Stomach smooth muscle (tissue), 2 donors: Measurements from ENCODE around the gene STOX2.

Experiments used
- H3K27ac ChIP-seq: one replicate; pipeline ENCODE4 v1.7.0; 2013; ENCODE audit warnings: mild to moderate bottlenecking, low read length, inconsistent platforms
- H3K27me3 ChIP-seq, 2 donors: one replicate each; pipeline ENCODE4 v1.7.0; 2013; ENCODE audit warnings: low read length in 2 of 2; ENCODE audit not compliant: insufficient read depth in 2 of 2, control insufficient read depth in 1 of 2
- H3K36me3 ChIP-seq, 2 donors: one replicate each; pipeline ENCODE4 v1.7.0; 2013; ENCODE audit warnings: low read length in 2 of 2; ENCODE audit not compliant: control insufficient read depth in 2 of 2, insufficient read depth in 2 of 2
- H3K4me1 ChIP-seq: one replicate; pipeline ENCODE4 v1.7.0; 2013; ENCODE audit warnings: low read length; ENCODE audit not compliant: control insufficient read depth, insufficient read depth
- H3K4me3 ChIP-seq, 2 donors: one replicate each; pipeline ENCODE4 v1.7.0; 2013; ENCODE audit warnings: low read length in 2 of 2
- H3K9ac ChIP-seq, 2 donors: one replicate each; pipeline ENCODE4 v1.7.0; 2013; ENCODE audit warnings: low read length in 2 of 2, mild to moderate bottlenecking in 1 of 2
- H3K9me3 ChIP-seq, 2 donors: one replicate each; pipeline ENCODE4 v1.7.0; 2013; ENCODE audit warnings: low read length in 2 of 2; ENCODE audit not compliant: control insufficient read depth in 2 of 2
- donor health status: healthy.
- donor health status: Pancreatic carcinoma.

The STOX2 gene

DNA sequence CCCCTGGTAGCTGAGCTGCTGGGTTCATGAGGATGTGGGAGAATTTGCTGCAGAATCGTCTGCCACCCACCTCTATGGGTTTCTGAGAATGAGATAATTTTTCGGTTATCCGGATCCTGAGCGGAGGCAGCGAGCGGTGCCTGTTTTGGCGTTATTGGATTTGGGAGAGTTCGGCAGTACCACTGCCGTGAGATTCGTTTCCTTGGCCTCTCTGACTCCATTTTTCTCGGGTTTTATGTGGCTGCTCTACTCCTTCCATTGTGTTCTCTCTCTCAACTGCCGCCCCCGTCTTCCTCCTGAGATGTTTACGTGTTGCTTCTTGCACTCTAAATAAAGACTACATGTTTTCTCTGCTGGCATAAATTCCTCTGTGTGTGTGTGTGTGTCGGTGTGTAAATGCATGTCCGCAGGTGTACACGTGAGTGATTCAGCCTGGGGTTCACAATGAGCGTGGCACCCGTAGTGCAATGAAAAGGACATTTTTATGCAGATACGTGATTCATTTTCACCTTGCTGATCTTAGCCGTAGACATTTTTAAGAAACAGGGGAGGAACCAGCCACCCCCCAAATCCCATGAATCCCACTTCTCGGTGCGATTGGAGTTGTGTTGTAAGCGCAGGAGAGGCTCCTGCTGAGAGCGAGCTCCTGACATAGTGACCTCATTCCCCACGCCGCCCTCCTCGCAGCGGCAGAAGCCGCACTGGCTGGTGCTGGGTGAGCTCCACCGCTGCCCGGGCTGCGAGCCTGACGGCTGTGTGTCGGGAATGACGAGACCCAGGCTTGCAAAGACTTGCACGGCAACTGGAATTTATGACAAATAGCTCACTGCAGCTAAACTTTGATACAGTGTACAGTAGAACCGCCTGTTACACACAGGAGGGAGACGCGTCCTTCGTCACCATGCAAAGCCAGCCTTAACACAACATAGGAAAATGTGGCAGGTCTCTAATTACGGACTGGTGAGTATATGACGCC is 82.2 kb downstream of the STOX2 start:
- Histone ChIP-seq H3K36me3 (no peaks in the 10 kb centered on the region), H3K27ac (peak overlapping the region; percentile 76), H3K4me1 (peaks cover 21% of the 10 kb centered on the region), H3K4me3 (peak overlapping the region; percentile 65 to 73), H3K9me3 (no peaks in the 10 kb centered on the region), H3K27me3 (no peaks in the 10 kb centered on the region), H3K9ac (peak overlapping the region; percentile 8 to 66)

DNA sequence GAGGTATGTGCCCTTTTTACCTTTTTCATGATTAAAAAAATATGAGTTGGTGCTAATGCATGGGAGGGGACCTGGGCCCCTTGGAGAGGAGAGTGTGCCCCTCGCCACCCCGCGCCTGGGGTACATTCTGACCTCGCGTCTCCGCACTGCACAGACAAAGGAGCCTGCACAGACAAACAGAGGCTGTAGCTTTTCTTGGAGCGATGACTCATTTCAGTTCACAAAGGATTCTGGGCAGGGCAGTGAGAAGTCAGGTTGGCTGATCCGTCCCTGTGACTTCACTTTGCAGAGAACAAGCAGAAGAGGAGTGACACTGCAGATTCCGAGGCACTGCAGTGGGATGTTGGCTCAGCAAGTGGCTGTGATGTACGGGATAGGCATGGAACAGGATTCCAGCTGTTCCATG is 82.9 kb downstream of the STOX2 start:
- Histone ChIP-seq H3K27ac (peak overlapping the region; percentile 76), H3K4me3 (peak overlapping the region; percentile 65 to 73), H3K4me1 (peaks cover 21% of the 10 kb centered on the region), H3K9me3 (no peaks in the 10 kb centered on the region), H3K27me3 (no peaks in the 10 kb centered on the region), H3K9ac (peak overlapping the region; percentile 44 to 62), H3K36me3 (no peaks in the 10 kb centered on the region)

DNA sequence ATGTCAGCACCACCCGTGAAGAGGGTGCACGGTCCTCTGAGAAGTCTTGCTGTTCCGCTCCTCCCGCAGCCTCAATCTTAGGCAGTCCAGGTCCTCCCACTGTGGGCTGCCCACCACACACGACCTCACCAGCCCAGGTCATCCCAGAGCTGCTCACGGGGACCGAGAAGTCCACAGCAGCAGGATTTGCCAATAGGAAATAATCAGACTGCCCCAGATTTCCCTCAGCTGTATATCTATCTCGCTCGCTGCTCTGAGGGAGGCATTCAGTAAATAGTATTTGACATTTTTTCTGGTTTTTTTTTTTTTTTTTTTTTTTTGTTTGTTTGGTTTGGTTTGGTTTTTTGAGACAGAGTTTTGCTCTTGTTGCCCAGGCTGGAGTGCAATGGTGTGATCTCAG is 83.8 kb downstream of the STOX2 start:
- peak overlapping the region; percentile 65 to 73 for H3K4me3 ChIP-seq
- H3K9me3 ChIP-seq = no peaks in the 10 kb centered on the region
- no peaks in the 10 kb centered on the region for H3K36me3 ChIP-seq
- H3K27ac ChIP-seq = peak overlapping the region; percentile 76
- H3K27me3 ChIP-seq = no peaks in the 10 kb centered on the region
- peaks cover 21% of the 10 kb centered on the region for H3K4me1 ChIP-seq
- H3K9ac ChIP-seq = peak overlapping the region; percentile 44 to 62

DNA sequence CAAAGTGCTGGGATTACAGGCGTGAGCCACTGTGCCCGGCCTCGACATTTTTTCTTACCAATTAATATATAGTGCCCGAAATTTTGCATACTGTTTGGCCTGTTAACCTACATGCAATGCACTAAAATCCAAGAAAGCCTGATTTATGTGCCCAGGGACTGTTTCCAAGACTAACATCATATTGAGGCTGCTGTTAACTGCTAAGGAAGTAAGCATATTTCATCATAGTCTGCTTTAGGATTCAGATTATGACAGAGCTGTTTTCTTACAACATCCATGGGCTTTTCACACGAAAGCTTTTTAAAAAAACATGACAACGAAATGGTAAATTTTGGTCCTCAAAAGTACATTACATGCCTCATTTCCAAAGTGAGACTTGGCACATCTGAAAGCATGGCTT is 84.4 kb downstream of the STOX2 start:
- H3K36me3 ChIP-seq = no peaks in the 10 kb centered on the region
- H3K9me3 ChIP-seq = no peaks in the 10 kb centered on the region
- H3K4me1 ChIP-seq = peaks cover 21% of the 10 kb centered on the region
- no peak overlapping the region for H3K4me3 ChIP-seq
- H3K27ac ChIP-seq = no peak overlapping the region
- H3K27me3 ChIP-seq = no peaks in the 10 kb centered on the region
- H3K9ac ChIP-seq = no peak overlapping the region

DNA sequence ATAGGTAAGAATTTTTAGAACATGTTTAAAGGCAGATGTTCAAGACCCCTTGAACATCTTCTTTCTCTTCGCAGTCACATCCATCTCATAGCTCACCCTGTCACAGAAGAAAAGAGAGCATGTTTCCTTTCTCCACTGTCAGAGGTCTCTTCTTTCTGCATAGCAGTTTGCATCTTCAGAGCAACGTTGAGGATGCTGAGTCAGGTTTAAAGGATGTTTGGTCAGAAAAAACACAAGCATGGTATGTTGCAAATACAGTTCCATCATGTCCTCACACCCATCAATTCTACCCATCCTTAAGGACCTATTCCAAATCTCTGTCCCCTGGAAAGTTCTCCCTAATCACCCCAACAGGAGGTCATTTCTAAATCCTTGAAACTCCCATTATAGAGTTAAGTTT is 84.8 kb downstream of the STOX2 start:
- H3K27ac ChIP-seq = no peak overlapping the region

DNA sequence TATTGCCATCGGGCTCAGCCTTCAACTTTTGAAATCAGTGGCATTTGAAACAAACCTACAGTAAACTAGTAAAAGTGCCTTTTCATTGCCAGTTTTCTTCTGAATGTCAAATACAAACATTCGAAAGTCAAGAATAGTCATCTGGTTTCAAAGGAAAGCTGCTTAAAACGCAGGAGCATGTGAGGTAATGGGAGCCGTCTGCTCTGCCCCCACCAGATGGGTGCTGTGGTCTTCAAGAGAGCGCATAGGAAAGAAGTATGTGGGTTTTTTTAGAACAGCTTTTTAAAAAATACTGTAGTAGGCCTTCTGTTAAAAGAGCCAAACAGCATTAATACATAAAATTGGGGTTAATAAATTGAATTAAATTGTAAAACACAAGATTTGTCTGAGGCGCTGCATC is 88.6 kb downstream of the STOX2 start:
- Histone ChIP-seq H3K4me3 (no peak overlapping the region), H3K27me3 (no peaks in the 10 kb centered on the region), H3K4me1 (peaks cover 3% of the 10 kb centered on the region), H3K9ac (no peak overlapping the region), H3K36me3 (no peaks in the 10 kb centered on the region), H3K9me3 (no peaks in the 10 kb centered on the region), H3K27ac (no peak overlapping the region)

More for the DNA sequence above, 84.8 kb downstream of the STOX2 start:
- no peaks in the 10 kb centered on the region for H3K9me3 ChIP-seq
- H3K4me1 ChIP-seq = peaks cover 21% of the 10 kb centered on the region
- no peak overlapping the region for H3K9ac ChIP-seq
- no peaks in the 10 kb centered on the region for H3K36me3 ChIP-seq
- no peak overlapping the region for H3K4me3 ChIP-seq
- no peaks in the 10 kb centered on the region for H3K27me3 ChIP-seq

DNA sequence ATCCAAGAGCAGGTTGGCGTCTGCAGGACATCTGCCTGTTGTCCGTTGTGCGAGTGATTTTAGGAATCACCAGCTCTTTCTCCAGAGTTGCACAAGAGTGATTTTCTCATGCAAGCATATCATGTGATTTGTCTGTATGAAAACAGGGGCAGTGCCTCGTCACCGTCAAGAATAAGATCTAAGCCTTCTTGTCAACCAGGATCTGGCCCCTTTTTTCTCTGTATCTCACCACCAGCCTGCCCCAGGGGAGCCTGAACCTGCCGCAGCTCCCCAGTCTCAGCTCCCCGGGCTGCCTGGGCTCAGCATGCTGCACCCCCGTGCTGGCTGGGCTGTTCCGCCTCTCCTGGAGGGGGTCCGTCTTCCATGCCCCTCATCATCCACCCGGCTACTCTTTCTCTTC is 90.5 kb downstream of the STOX2 start:
- Histone ChIP-seq H3K9ac (no peak overlapping the region), H3K27me3 (no peaks in the 10 kb centered on the region), H3K36me3 (no peaks in the 10 kb centered on the region), H3K4me3 (no peak overlapping the region), H3K9me3 (no peaks in the 10 kb centered on the region), H3K27ac (no peak overlapping the region), H3K4me1 (no peaks in the 10 kb centered on the region)

DNA sequence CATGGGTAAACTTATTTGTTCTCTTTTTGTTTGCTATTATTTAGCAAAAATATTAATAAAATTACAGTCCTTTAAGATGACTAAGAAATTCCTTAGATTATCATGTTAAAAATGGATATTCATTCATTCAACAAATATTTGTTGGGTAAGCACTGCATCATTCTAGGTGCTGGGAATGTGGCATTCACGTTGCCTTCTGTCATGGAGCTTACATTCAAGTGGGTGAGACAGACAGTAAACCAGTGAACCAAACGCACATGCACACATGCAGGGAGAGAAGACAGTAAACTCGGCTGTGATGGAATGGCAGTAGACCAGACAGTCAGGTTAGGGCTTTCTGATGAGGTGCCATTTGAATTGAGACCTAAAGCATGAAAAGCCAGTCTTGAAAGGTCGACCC is 91.8 kb downstream of the STOX2 start:
- H3K36me3 ChIP-seq = no peaks in the 10 kb centered on the region

DNA sequence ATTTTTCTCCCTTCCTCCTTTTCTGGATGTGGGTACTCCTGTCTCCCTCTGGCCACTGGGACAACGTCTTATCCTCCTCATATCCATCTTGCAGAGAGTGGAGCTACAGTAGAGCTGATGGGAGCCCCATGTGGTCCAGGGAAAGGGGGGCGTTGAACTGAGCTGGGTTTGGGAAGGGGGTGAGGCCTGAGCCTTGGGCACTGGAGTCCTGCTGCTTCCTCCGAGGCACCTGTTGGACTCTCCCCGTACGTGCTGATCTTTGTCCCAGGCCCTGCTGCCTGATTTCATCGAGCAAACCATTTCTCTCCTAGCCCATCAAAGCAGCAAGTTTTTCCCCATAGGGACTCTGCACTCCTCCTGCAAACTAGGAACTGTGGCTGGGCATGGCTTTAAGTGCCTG is 94.3 kb downstream of the STOX2 start:
- peaks cover 0 to 2% of the 10 kb centered on the region in 2 donors for H3K36me3 ChIP-seq
- no peak overlapping the region for H3K9ac ChIP-seq
- H3K4me3 ChIP-seq = no peak overlapping the region
- H3K9me3 ChIP-seq = no peaks in the 10 kb centered on the region
- no peaks in the 10 kb centered on the region for H3K4me1 ChIP-seq
- no peak overlapping the region for H3K27ac ChIP-seq
- H3K27me3 ChIP-seq = no peaks in the 10 kb centered on the region

More for the DNA sequence above, 91.8 kb downstream of the STOX2 start:
- Histone ChIP-seq H3K27ac (no peak overlapping the region), H3K27me3 (no peaks in the 10 kb centered on the region), H3K9me3 (no peaks in the 10 kb centered on the region), H3K4me3 (no peak overlapping the region), H3K4me1 (no peaks in the 10 kb centered on the region), H3K9ac (no peak overlapping the region)

DNA sequence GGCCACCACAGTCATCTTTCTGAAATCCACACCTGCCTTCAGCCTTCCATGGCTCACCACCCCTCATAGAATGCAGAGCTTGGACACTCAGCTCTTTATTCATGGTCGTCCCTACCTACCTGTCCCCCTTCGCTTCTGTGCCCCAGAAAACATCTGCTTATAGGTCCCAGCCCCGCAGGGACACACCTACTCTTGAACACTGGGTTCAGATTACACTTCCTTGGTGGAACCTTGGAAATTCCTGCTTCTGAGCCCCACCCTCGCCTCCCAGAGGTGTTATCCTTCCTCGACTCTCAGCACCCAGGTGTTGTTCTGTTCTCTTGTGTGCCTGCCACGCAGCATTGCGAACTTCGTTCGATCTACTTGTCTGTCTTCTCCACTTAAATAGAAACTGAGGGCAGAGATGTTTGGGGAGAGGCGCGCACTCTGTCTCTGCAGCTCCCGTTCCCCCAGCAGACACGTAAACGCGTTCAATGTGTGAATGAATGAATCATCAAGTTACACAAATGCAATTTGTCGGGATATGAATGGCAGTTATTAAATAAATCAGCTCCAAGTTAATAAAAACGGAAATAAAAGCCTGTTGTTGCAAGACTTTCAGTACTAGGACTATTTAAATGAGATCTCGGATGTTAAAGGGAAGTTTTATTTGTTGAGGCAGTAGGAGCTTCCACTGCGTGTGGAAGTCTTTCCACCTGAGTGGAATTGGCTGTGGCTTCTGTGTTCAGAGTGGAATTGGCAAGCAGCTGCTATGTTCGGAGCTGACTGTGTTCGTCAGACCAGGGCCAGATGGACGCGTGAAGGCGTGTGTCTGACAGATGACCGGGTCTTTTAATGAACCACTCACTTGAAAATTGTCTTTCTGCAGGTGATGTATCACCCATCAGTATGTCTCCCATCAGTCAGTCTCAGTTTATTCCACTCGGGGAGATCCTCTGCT is 95.6 kb downstream of the STOX2 start:
- Histone ChIP-seq H3K4me3 (no peak overlapping the region), H3K4me1 (no peaks in the 10 kb centered on the region), H3K27ac (no peak overlapping the region), H3K9ac (no peak overlapping the region), H3K9me3 (no peaks in the 10 kb centered on the region), H3K27me3 (no peaks in the 10 kb centered on the region), H3K36me3 (peaks cover 0 to 2% of the 10 kb centered on the region in 2 donors)
